PC-9 (cell line): Measurements from ENCODE around the gene HADH. TPM values are rescaled to one million over a fixed set of nuclear protein-coding genes. Genes with fewer than 3 reads are reported as not detected.

Experiments
- BruUV-seq: library from RNA; stranded (reverse); fragments of 400-500 nt; replicated peaks from 2 replicates; lab custom pipeline; 2021; lab: Mats Ljungman, UMichigan
- CTCF ChIA-PET: fragments of 300-600 bp; sonication (Branson Sonifier 250); formaldehyde crosslinking; loops from one replicate; lab custom pipeline; 2022; ENCODE audit warnings: antibody characterized with exemption; lab: Charles Lee
- POLR2A ChIA-PET: fragments of 300-600 bp; sonication (Branson Sonifier 250); formaldehyde crosslinking; loops from one replicate; lab custom pipeline; 2022; ENCODE audit warnings: antibody characterized with exemption; ENCODE audit not compliant: unreplicated experiment; lab: Charles Lee
- DNase-seq, 2 experiments: peaks; one replicate each; pipeline versions ENCODE4 v3.0.0 to v3.0.0-alpha.2; 2015 to 2022; ENCODE audit warnings: mixed read lengths in 1 of 2
- H2AFZ ChIP-seq: fragments of 200-600 bp; sonication (generic); 2 replicates; pipeline ENCODE4 v1.8.1; 2017; ENCODE audit warnings: antibody characterized with exemption
- H3F3A ChIP-seq: fragments of 200-600 bp; sonication (generic); 2 replicates; pipeline ENCODE4 v1.8.1; 2017; ENCODE audit warnings: antibody characterized with exemption, mild to moderate bottlenecking, low read depth; ENCODE audit not compliant: insufficient read depth
- H3K27ac ChIP-seq: fragments of 200-600 bp; sonication (generic); 2 replicates; pipeline ENCODE4 v1.6.1; 2016; ENCODE audit warnings: mixed run types
- H3K27me3 ChIP-seq: fragments of 200-600 bp; sonication (generic); 2 replicates; pipeline ENCODE4 v1.6.1; 2016; ENCODE audit warnings: low read depth, mixed run types; ENCODE audit not compliant: insufficient read depth
- H3K36me3 ChIP-seq: fragments of 200-600 bp; sonication (generic); 2 replicates; pipeline ENCODE4 v1.6.1; 2016; ENCODE audit warnings: low read depth, mixed run types
- H3K4me1 ChIP-seq: fragments of 200-600 bp; sonication (generic); replicated peaks from 2 replicates; pipeline ENCODE4 v1.6.1; 2016; ENCODE audit warnings: mixed run types; ENCODE audit not compliant: insufficient read depth
- H3K4me2 ChIP-seq: fragments of 200-600 bp; sonication (generic); 2 replicates; pipeline ENCODE4 v1.6.1; 2017; ENCODE audit warnings: mixed run types
- H3K4me3 ChIP-seq: fragments of 200-600 bp; sonication (generic); 2 replicates; pipeline ENCODE4 v1.6.1; 2016; ENCODE audit warnings: mixed run types
- H3K79me2 ChIP-seq: fragments of 200-600 bp; sonication (generic); 2 replicates; pipeline ENCODE4 v1.6.1; 2017; ENCODE audit warnings: low read depth, mixed run types
- H3K9me2 ChIP-seq: fragments of 200-600 bp; sonication (generic); 2 replicates; pipeline ENCODE4 v1.8.1; 2017; ENCODE audit warnings: mild to moderate bottlenecking; ENCODE audit not compliant: insufficient read depth
- H3K9me3 ChIP-seq: fragments of 200-600 bp; sonication (generic); 2 replicates; pipeline ENCODE4 v1.8.1; 2016; ENCODE audit warnings: low read depth; ENCODE audit not compliant: insufficient read depth
- H4K20me1 ChIP-seq: fragments of 200-600 bp; sonication (generic); 2 replicates; pipeline ENCODE4 v1.8.1; 2017; ENCODE audit not compliant: insufficient read depth
- EZH2 ChIP-seq: fragments of 200-600 bp; sonication (generic); IDR thresholded peaks from 2 replicates; pipeline ENCODE4 v1.8.0; 2017; ENCODE audit warnings: antibody characterized with exemption, low read depth
- intact Hi-C: fragments of 100-400 bp; cut with micrococcal nuclease; formaldehyde crosslinking; loops from one replicate; pipeline ENCODE4 v1.10.0; 2022; ENCODE audit not compliant: unreplicated experiment
- total RNA-seq: library from RNA; stranded (reverse); gene quantifications from 2 replicates; pipeline ENCODE4 v1.2.3, GENCODE V29; 2021
- TF ChIP-seq, protein P1 (sequence below): fragments of 200-600 bp; sonication (generic); conservative IDR thresholded peaks from 2 replicates; pipeline ENCODE4 v1.6.1; 2017; ENCODE audit warnings: mixed run types, antibody characterized with exemption, mild to moderate bottlenecking, moderate library complexity

HADH gene
- total RNA-seq, 1 experiment from 2014 or later: 45.0 TPM

DNA sequence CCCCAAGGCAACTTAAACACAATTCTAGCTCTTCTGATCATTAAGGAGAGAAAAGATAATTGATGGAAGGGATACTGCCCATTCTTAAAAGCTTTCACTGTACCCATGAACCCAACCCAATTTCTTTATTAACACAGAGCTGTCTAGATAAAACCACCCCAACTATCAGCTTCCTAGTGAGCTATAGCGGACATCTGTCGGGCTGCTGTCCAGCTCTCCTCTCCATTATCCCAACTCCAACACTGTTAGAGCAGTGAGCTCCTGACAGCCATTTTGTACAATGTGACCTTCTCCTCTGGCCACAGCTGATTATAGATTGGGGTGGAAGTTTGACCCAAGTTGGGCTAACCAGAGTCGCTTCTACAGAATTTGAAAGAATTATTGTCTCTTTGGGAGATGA, 66.1 kb downstream of the HADH start:
- H3K4me1 ChIP-seq: peaks cover 13% of the 10 kb centered on the region; the same call in 1 of the 2 replicates
- H3K27ac ChIP-seq: no peak overlapping the region
- no peak for DNase-seq
- TF ChIP-seq, protein P1, sequence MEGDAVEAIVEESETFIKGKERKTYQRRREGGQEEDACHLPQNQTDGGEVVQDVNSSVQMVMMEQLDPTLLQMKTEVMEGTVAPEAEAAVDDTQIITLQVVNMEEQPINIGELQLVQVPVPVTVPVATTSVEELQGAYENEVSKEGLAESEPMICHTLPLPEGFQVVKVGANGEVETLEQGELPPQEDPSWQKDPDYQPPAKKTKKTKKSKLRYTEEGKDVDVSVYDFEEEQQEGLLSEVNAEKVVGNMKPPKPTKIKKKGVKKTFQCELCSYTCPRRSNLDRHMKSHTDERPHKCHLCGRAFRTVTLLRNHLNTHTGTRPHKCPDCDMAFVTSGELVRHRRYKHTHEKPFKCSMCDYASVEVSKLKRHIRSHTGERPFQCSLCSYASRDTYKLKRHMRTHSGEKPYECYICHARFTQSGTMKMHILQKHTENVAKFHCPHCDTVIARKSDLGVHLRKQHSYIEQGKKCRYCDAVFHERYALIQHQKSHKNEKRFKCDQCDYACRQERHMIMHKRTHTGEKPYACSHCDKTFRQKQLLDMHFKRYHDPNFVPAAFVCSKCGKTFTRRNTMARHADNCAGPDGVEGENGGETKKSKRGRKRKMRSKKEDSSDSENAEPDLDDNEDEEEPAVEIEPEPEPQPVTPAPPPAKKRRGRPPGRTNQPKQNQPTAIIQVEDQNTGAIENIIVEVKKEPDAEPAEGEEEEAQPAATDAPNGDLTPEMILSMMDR: no peak
- no peak for TF ChIP-seq EZH2
- no peaks in the 10 kb centered on the region for H4K20me1 ChIP-seq
- no peak overlapping the region for H2AFZ ChIP-seq
- H3K79me2 ChIP-seq: no peaks in the 10 kb centered on the region
- H3K27me3 ChIP-seq: no peaks in the 10 kb centered on the region
- CTCF ChIA-PET: no interaction called here
- no peaks in the 10 kb centered on the region for H3K36me3 ChIP-seq
- no peaks in the 10 kb centered on the region for H3F3A ChIP-seq
- POLR2A ChIA-PET: no interaction called here
- no peak overlapping the region for H3K4me3 ChIP-seq
- H3K9me3 ChIP-seq: no peaks in the 10 kb centered on the region
- BruUV-seq: no TSS peak
- no peak overlapping the region for H3K4me2 ChIP-seq
- H3K9me2 ChIP-seq: no peaks in the 10 kb centered on the region
- intact Hi-C loops: no loop called here

DNA sequence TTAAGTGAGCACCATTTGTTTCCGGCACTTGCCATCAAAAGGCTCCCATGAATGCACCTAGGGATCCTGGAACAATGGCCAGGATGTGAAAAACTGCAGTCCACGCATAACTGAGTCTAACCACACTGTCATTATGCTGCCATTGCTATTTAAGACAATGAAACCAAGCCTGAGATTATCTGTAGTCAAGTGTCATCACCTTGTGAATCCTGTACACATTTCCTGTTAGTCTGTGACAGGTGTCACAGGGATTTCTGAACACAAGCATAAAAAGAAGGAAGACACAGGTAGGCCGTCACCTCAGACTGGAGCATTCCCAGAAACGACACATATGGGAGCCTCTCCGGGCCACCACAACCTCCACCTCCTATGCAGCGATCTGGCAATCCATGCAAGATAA, 66.7 kb downstream of the HADH start:
- H3K79me2 ChIP-seq: no peaks in the 10 kb centered on the region
- H3K4me1 ChIP-seq: peaks cover 13% of the 10 kb centered on the region; the same call in 1 of the 2 replicates
- intact Hi-C loops: no loop called here
- H3K27ac ChIP-seq: no peak overlapping the region
- BruUV-seq: no TSS peak
- CTCF ChIA-PET: no interaction called here
- H3K27me3 ChIP-seq: no peaks in the 10 kb centered on the region
- H4K20me1 ChIP-seq: no peaks in the 10 kb centered on the region
- H3F3A ChIP-seq: no peaks in the 10 kb centered on the region
- no peak overlapping the region for H3K4me3 ChIP-seq
- TF ChIP-seq, protein P1: no peak
- TF ChIP-seq EZH2: no peak
- POLR2A ChIA-PET: no interaction called here
- H3K36me3 ChIP-seq: no peaks in the 10 kb centered on the region
- H3K4me2 ChIP-seq: no peak overlapping the region
- H3K9me3 ChIP-seq: no peaks in the 10 kb centered on the region
- no peaks in the 10 kb centered on the region for H3K9me2 ChIP-seq
- no peak for DNase-seq
- H2AFZ ChIP-seq: no peak overlapping the region

DNA sequence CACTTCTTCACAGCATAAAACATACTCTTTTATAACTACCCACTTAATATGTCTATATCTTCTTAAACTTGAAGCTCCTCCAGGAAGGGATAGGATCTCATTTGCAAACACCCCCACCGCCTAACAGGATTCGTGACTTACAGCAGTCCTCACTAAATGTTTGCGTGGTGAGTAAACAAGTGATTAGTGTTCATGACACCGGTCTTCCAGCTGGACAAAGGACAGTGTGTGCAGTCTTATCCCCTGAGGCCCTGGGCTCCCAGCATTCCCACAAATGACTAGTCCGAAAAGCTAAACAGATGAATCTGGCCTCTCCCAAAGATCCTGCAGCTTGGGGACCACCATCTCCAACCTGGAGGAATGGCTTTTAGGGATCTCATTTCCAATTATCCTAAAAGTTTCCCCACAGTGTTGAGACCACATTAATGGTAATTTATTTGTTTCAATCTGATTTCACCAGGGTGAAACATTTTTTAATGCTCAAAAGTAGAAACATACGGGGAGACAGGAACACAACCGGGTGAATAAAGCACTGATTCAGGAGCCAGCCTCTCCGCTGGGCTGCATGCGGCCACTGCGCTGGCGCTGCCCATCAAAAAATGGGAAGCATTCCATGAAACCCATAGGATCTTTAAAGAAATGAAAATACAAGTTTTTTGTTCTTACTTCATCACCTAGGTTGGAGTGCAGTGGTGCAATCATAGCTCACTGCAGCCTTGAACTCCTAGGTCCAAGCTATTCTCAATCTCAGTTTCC, 69.2 kb downstream of the HADH start:
- no peak overlapping the region for H2AFZ ChIP-seq
- ChIA-PET CTCF (no interaction called here), POLR2A (no interaction called here)
- peaks cover 13% of the 10 kb centered on the region; the same call in 1 of the 2 replicates for H3K4me1 ChIP-seq
- H3K27ac ChIP-seq: no peak overlapping the region
- H3K4me2 ChIP-seq: peak overlapping the region; percentile 38
- BruUV-seq: no TSS peak
- intact Hi-C loops: no loop called here
- H3K9me3 ChIP-seq: no peaks in the 10 kb centered on the region
- TF ChIP-seq EZH2: no peak
- TF ChIP-seq, protein P1: no peak
- H3K9me2 ChIP-seq: no peaks in the 10 kb centered on the region
- H4K20me1 ChIP-seq: no peaks in the 10 kb centered on the region
- H3K36me3 ChIP-seq: no peaks in the 10 kb centered on the region
- no peaks in the 10 kb centered on the region for H3K79me2 ChIP-seq
- no peaks in the 10 kb centered on the region for H3K27me3 ChIP-seq
- H3F3A ChIP-seq: no peaks in the 10 kb centered on the region
- H3K4me3 ChIP-seq: no peak overlapping the region
- peak; percentile 42 to 71 for DNase-seq
